ENCODE measurements around the gene PPP6C.
A peak's percentile ranks its signal among the peaks of the same experiment; 100 is the strongest.
"Not testable (repeated sequence)": the region's sequence is repeated elsewhere in the genome, so short reads cannot be mapped to it uniquely, and the experiment has no call there.

The PPP6C gene

GRCh38 chr9:125189361-125190289, at the start of gene PPP6C:
TSS of gene PPP6C (minus strand) at chr9:125189803. CDS start at chr9:125189718, 85 bp downstream.
- DNase-seq: peak; percentile 92

- DNase-seq: no peak
Measured at GRCh38 chr9:125238915-125239446, 49.4 kb upstream of the PPP6C start.

GRCh38 chr9:125238127-125238914, 48.7 kb upstream of the PPP6C start:
- DNase-seq: no peak

- DNase-seq: not testable (repeated sequence)
Measured at GRCh38 chr9:125236520-125237159, 47.0 kb upstream of the PPP6C start.

GRCh38 chr9:125235804-125236519, 46.4 kb upstream of the PPP6C start:
- no peak for DNase-seq

- DNase-seq: not testable (repeated sequence)
Measured at GRCh38 chr9:125234099-125234498, 44.5 kb upstream of the PPP6C start.

- DNase-seq: no peak
Measured at GRCh38 chr9:125233678-125234077, 44.1 kb upstream of the PPP6C start.

- DNase-seq: no peak
Measured at GRCh38 chr9:125227761-125228160, 38.2 kb upstream of the PPP6C start.

GRCh38 chr9:125224858-125225257, 35.3 kb upstream of the PPP6C start:
- not testable (repeated sequence) for DNase-seq

- no peak for DNase-seq
Measured at GRCh38 chr9:125218621-125219020, 29.0 kb upstream of the PPP6C start.

GRCh38 chr9:125214186-125214585, 24.6 kb upstream of the PPP6C start:
- DNase-seq: no peak

GRCh38 chr9:125204477-125204876, 14.9 kb upstream of the PPP6C start:
- DNase-seq: no peak

- DNase-seq: no peak
Measured at GRCh38 chr9:125202846-125203618, 13.4 kb upstream of the PPP6C start.

- DNase-seq: peak; percentile 83
Measured at GRCh38 chr9:125200216-125201047, 10.8 kb upstream of the PPP6C start, which contains the start of gene RABEPK. TSS of gene RABEPK (plus strand) at chr9:125200542. CDS start at chr9:125203014, 2,472 bp downstream.

- DNase-seq: not testable (repeated sequence)
Measured at GRCh38 chr9:125195591-125195990, 6.0 kb upstream of the PPP6C start.

GRCh38 chr9:125194466-125194865, 4.9 kb upstream of the PPP6C start:
- DNase-seq: not testable (repeated sequence)

GRCh38 chr9:125190361-125190801, 778 bp upstream of the PPP6C start:
- peak; percentile 14 for DNase-seq

- no peak for DNase-seq
Measured at GRCh38 chr9:125189011-125189360, 617 bp downstream of the PPP6C start.

- no peak for DNase-seq
Measured at GRCh38 chr9:125183561-125183960, 6.0 kb downstream of the PPP6C start.

- no peak for DNase-seq
Measured at GRCh38 chr9:125183054-125183453, 6.5 kb downstream of the PPP6C start.

Data from NCI-H1105 treated with DMSO at 0.1 percent for 48 hours (cell line).